Measurements from ENCODE around the gene FBLIM1. TPM values are rescaled to one million over a fixed set of nuclear protein-coding genes. Genes with fewer than 3 reads are reported as not detected.

Gene FBLIM1
- total RNA-seq, 1 donor from 2014 or later, result 246 TPM

DNA sequence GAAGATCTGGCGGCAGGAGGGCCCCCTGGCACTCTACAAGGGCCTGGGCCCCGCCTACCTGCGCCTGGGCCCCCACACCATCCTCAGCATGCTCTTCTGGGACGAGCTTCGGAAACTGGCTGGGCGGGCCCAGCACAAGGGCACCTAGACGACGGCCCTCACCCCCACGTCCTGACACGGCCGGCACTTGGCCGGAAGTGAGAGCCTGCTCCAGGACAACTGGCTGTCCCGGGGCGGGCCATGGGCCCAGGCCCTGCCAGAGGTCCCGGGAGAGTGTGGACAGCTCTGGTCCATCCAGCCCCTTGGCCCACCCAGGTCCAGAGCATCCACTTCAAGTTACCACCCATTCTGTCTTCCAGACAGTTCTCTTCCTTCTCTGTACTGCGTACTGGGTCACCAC is 19.3 kb upstream of the FBLIM1 start:
- TF ChIP-seq, protein P1, sequence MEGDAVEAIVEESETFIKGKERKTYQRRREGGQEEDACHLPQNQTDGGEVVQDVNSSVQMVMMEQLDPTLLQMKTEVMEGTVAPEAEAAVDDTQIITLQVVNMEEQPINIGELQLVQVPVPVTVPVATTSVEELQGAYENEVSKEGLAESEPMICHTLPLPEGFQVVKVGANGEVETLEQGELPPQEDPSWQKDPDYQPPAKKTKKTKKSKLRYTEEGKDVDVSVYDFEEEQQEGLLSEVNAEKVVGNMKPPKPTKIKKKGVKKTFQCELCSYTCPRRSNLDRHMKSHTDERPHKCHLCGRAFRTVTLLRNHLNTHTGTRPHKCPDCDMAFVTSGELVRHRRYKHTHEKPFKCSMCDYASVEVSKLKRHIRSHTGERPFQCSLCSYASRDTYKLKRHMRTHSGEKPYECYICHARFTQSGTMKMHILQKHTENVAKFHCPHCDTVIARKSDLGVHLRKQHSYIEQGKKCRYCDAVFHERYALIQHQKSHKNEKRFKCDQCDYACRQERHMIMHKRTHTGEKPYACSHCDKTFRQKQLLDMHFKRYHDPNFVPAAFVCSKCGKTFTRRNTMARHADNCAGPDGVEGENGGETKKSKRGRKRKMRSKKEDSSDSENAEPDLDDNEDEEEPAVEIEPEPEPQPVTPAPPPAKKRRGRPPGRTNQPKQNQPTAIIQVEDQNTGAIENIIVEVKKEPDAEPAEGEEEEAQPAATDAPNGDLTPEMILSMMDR (conservative IDR thresholded peaks at IDR 0.05; ENCODE audit: low read depth, low read length), result no peak
- H3K4me3 ChIP-seq (ENCODE audit: low read depth, low read length), result no peak overlapping the region
- DNase-seq (ENCODE audit: low read depth), result no peak

DNA sequence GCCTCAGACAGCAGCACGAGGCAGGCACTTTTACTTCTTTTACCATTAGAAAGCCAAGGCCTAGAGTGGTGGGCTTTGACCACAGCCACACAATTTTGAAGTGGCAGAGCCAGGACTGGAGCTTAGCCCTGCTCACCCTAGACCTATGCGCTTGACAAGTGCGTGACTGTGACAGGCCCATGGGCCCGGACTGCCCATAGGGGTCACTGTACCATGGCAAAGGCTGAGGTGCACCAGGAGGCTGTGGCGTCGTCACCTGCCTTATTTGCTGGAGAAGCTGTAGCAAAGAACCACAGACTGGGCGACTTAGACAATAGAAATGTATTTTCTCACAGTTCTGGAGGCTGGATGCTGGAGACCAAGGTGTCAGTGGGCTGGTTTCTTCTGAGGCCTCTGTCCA is 18.9 kb upstream of the FBLIM1 start:
- TF ChIP-seq, protein P1 (conservative IDR thresholded peaks at IDR 0.05; ENCODE audit: low read depth, low read length), result peak; percentile 29
- no peak overlapping the region for H3K4me3 ChIP-seq (ENCODE audit: low read depth, low read length)

DNA sequence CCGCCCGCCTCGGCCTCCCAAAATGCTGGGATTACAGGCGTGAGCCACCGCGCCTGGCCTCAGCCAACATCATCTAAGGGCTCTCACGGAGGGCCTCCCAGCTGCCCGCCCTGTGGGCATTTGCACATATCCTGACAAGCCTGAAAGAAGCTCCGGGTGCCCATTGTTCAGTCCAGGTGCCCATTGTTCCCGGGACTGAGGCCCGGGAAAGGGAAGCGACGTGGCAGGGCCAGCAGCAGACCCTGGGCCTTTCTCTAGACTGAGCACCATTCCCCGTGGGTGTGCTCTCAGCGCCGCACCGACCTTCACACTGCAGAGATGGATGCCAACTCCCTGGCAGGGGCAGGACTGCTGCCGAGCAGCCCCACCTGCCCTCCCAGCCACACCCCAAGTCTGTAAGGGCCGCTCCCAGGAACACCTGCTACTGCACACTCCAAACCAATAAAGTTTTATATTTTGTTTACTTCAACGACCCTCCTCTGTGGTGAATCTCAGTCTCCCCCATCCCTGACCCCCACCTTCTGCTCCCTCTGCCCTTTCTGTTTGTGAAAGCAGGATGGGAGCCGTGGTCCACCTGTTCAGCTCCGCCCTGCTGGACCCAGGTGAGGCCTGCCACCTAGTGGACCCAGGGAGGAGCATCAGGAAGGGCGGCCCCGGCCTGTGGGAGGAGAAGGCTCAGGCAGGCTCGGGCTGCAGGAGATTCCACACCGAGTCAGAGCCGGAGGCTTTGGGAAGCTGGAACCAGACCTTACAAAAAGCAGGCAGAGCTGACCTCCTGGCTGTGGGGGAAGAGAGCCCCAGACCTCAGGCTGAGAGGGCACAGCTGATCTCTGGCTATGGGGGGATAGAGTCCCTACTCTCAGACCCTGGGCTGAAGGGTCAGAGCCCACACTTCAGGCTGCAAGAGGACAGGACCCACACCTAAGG is 17.4 kb upstream of the FBLIM1 start:
- no peak overlapping the region for H3K4me3 ChIP-seq (ENCODE audit: low read depth, low read length)

More for the DNA sequence above, 18.9 kb upstream of the FBLIM1 start:
- DNase-seq (ENCODE audit: low read depth), result no peak

DNA sequence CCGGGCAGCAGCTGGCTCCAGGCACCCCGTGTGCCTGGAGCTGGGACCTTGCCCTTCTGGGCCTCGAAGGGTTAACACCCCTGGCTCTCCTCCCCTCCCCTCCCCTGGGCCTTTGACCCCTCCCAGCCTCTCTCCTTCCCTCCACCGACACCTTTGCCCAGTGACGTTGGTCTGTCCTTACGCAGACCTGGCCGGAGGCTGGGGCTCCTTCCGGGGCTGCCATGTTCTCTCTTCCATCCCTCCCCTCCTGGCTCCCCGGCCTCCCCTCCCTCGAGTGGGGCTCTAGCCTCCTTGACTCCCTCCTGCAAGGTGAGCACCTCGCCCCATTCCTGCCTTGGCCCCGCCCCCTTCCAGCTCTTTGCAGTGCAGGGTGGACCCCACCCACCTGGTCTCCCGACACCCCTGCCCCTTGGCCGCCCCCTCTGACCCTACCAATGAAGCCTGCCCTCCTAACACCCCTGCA is 16.2 kb upstream of the FBLIM1 start, which contains the start of gene TMEM82:
TSS of gene TMEM82 (plus strand) at position 161 of the 463 bp plus-strand sequence. CDS start at position 222, 61 bp downstream.
- TF ChIP-seq, protein P1 (conservative IDR thresholded peaks at IDR 0.05; ENCODE audit: low read depth, low read length), result no peak
- no peak for DNase-seq (ENCODE audit: low read depth)
- H3K4me3 ChIP-seq (ENCODE audit: low read depth, low read length), result no peak within 1 kb of the TSS

More for the DNA sequence above, 17.4 kb upstream of the FBLIM1 start:
- TF ChIP-seq, protein P1 (conservative IDR thresholded peaks at IDR 0.05; ENCODE audit: low read depth, low read length), result peak; percentile 92
- DNase-seq (ENCODE audit: low read depth), result no peak

DNA sequence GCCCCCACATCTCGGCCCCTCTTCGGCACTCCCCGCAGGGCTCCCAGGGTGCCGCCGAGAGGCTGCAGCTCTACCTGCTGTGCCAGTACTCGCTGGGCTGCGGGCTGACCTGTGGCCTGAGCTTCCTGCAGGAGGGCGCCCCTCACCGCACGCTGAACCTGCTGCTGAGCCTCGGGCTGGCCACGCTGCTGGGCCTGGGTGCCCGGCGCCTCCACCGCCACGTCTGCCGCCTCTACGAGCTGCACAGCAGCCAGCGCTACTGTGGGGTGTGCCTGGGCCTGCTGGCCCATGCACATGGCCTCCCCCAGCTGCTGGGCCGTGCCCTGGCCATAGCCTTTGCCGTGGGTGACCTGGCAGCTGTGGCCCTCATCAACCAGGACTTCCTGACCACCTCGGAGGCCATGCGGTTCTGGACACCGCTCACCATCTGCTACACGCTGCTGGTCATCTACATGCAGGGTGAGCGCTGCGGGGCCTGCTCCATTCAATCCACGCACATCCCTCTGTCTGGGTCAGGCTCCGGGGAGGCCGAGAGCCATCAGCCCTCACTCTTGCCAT is 14.4 kb upstream of the FBLIM1 start:
- no peak overlapping the region for H3K4me3 ChIP-seq (ENCODE audit: low read depth, low read length)
- TF ChIP-seq, protein P1 (conservative IDR thresholded peaks at IDR 0.05; ENCODE audit: low read depth, low read length), result no peak
- DNase-seq (ENCODE audit: low read depth), result no peak

DNA sequence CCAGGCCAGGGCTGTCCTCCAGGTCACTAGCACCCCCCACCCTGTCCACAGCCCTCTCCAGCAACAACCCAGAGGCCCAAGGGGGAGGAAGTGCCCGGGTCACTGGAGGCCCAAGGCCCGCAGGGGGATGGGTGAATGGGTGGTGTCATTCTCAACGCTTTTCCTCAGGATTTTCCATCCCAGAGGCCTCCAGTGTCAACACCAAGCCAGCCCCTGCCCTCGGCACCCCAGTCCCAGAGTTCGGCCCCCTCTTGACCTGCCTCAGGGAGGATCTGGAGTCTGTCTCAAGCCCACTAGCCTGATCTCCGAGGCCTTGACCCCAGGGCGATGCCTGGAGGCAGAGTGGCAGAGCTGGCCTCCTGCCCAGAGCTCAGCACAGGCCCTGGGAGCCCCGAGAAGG is 11.2 kb upstream of the FBLIM1 start:
- H3K4me3 ChIP-seq (ENCODE audit: low read depth, low read length), result no peak overlapping the region
- TF ChIP-seq, protein P1 (conservative IDR thresholded peaks at IDR 0.05; ENCODE audit: low read depth, low read length), result no peak
- no peak for DNase-seq (ENCODE audit: low read depth)
